ENCODE data around the gene MSN.

The MSN gene

GRCh38 chrX:65741823-65742222 lies 74.4 kb downstream of the MSN start:
- no peak overlapping the region for H3K4me3 ChIP-seq (ENCODE audit: low read depth, low read length)
- POLR2A ChIA-PET: no interaction called here
- H3K9me3 ChIP-seq (ENCODE audit: control insufficient read depth, insufficient read depth, low read depth, low read length): no peaks in the 10 kb centered on the region
- H3K27ac ChIP-seq (ENCODE audit: extremely low read depth, low read depth, low read length): no peak overlapping the region
- CTCF ChIA-PET: no interaction called here
- H3K36me3 ChIP-seq (ENCODE audit: control insufficient read depth in 2 of 2, insufficient read depth in 1 of 2, low read length in 2 of 2): peaks cover 0 to 40% of the 10 kb centered on the region in 2 experiments; a peak in 2 of 3 replicates
- TF ChIP-seq KLF9 (tag by site-specific recombination; IDR thresholded peaks at IDR 0.05; ENCODE audit: low read depth) (no peak), ZFP69B (tag by site-specific recombination; IDR thresholded peaks at IDR 0.05) (no peak), ZNF621 (tag by site-specific recombination; IDR thresholded peaks at IDR 0.05) (no peak), ZNF433 (tag by site-specific recombination; IDR thresholded peaks at IDR 0.05; ENCODE audit: low read depth) (no peak)
- no peaks in the 10 kb centered on the region for H3K4me1 ChIP-seq (ENCODE audit: control insufficient read depth, insufficient read depth, low read length)

GRCh38 chrX:65744965-65745364 lies 77.5 kb downstream of the MSN start:
- Histone ChIP-seq H3K9me3 (ENCODE audit: control insufficient read depth, insufficient read depth, low read depth, low read length) (no peaks in the 10 kb centered on the region), H3K4me1 (ENCODE audit: control insufficient read depth, insufficient read depth, low read length) (no peaks in the 10 kb centered on the region), H3K27ac (ENCODE audit: extremely low read depth, low read depth, low read length) (no peak overlapping the region), H3K36me3 (ENCODE audit: control insufficient read depth in 2 of 2, insufficient read depth in 1 of 2, low read length in 2 of 2) (peaks cover 0 to 11% of the 10 kb centered on the region in 2 experiments; a peak in 2 of 3 replicates), H3K4me3 (ENCODE audit: low read depth, low read length) (no peak overlapping the region)
- CTCF ChIA-PET: interaction anchor here (1.1 to 1.5 kb wide), 2 partner anchors 8 to 242 kb away, joined by 4 to 5 read pairs; no protein-coding TSS in a partner anchor
- POLR2A ChIA-PET: no interaction called here
- TF ChIP-seq MZF1 (tag by site-specific recombination; IDR thresholded peaks at IDR 0.05; ENCODE audit: borderline replicate concordance) (no peak), WT1 (tag by site-specific recombination; IDR thresholded peaks at IDR 0.05) (no peak), ZNF704 (tag by site-specific recombination; IDR thresholded peaks at IDR 0.05) (no peak), ZNF558 (tag by site-specific recombination; IDR thresholded peaks at IDR 0.05) (no peak), ZNF473 (tag by site-specific recombination; IDR thresholded peaks at IDR 0.05) (no peak), ZNF629 (tag by site-specific recombination; IDR thresholded peaks at IDR 0.05) (no peak), ZBTB8A (tag by site-specific recombination; IDR thresholded peaks at IDR 0.05) (no peak), ZNF621 (tag by site-specific recombination; IDR thresholded peaks at IDR 0.05) (no peak), INSM2 (tag by site-specific recombination; IDR thresholded peaks at IDR 0.05) (no peak), ZNF654 (tag by site-specific recombination; IDR thresholded peaks at IDR 0.05; ENCODE audit: low read depth) (no peak), ZSCAN23 (tag by site-specific recombination; IDR thresholded peaks at IDR 0.05) (no peak), ZNF391 (tag by site-specific recombination; IDR thresholded peaks at IDR 0.05; ENCODE audit: borderline replicate concordance, low read depth) (no peak), ZNF692 (tag by site-specific recombination; IDR thresholded peaks at IDR 0.05) (no peak), ZNF645 (tag by site-specific recombination; IDR thresholded peaks at IDR 0.05) (no peak), ZNF121 (tag by site-specific recombination; IDR thresholded peaks at IDR 0.05) (no peak), CTCF (tag by site-specific recombination; IDR thresholded peaks at IDR 0.05) (no peak), BCL6B (tag by site-specific recombination; IDR thresholded peaks at IDR 0.05) (no peak), ZNF398 (tag by site-specific recombination; IDR thresholded peaks at IDR 0.05) (no peak), ZNF138 (tag by site-specific recombination; IDR thresholded peaks at IDR 0.05; ENCODE audit: borderline replicate concordance) (no peak), ZNF677 (tag by site-specific recombination; IDR thresholded peaks at IDR 0.05) (no peak)
